DND-41 (cell line): ENCODE measurements around the gene MTR.

Experiments used
- EZH2 ChIP-seq: IDR thresholded peaks from 3 replicates; pipeline ENCODE4 v1.6.1; 2012; ENCODE audit warnings: borderline replicate concordance, low read depth, mild to moderate bottlenecking, moderate library complexity, low read length, inconsistent platforms; ENCODE audit not compliant: severe bottlenecking
- TF ChIP-seq, protein P1 (sequence below): IDR thresholded peaks from 2 replicates; pipeline ENCODE4 v1.5.1; 2012; ENCODE audit warnings: borderline replicate concordance, low read length, moderate library complexity, mild to moderate bottlenecking; ENCODE audit not compliant: poor library complexity, severe bottlenecking; ENCODE audit errors: extremely low read depth

DNA sequence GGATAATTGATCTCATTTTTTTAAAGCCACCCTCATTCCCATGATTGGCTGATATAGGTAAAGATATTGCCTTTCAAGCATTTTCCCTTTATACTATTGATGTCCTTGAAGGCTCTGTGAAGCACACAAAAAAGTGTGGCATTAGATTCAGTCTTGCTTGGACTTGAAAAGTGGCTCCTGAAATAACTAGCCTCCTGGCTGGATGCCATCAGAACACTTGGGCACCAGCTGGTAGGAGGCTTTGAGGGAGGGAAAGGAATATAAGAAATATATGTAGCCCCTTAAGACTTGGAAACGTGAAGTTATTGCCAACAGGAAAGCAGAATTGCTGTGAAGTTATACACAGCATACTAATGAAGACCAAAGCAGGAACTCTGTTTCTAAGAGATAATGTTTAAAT lies 14.1 kb downstream of the MTR start:
- TF ChIP-seq, protein P1, sequence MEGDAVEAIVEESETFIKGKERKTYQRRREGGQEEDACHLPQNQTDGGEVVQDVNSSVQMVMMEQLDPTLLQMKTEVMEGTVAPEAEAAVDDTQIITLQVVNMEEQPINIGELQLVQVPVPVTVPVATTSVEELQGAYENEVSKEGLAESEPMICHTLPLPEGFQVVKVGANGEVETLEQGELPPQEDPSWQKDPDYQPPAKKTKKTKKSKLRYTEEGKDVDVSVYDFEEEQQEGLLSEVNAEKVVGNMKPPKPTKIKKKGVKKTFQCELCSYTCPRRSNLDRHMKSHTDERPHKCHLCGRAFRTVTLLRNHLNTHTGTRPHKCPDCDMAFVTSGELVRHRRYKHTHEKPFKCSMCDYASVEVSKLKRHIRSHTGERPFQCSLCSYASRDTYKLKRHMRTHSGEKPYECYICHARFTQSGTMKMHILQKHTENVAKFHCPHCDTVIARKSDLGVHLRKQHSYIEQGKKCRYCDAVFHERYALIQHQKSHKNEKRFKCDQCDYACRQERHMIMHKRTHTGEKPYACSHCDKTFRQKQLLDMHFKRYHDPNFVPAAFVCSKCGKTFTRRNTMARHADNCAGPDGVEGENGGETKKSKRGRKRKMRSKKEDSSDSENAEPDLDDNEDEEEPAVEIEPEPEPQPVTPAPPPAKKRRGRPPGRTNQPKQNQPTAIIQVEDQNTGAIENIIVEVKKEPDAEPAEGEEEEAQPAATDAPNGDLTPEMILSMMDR = no peak
- TF ChIP-seq EZH2 = no peak
